NCI-H748 (cell line): Measurements from ENCODE around the gene ZSCAN2.
A peak's percentile ranks its signal among the peaks of the same experiment; 100 is the strongest.

Experiments
- DNase-seq: peaks from one replicate; lab custom pipeline; 2025; ENCODE audit not compliant: unreplicated experiment; lab: John Stamatoyannopoulos, UW

The ZSCAN2 gene

GRCh38 chr15:84598250-84598649 is 2.6 kb upstream of the ZSCAN2 start:
- DNase-seq: no peak

GRCh38 chr15:84598993-84599392 is 1.8 kb upstream of the ZSCAN2 start:
- DNase-seq: peak; percentile 35

GRCh38 chr15:84599906-84600305 is 903 bp upstream of the ZSCAN2 start:
- DNase-seq: peak; percentile 12

- DNase-seq: peak; percentile 76
These were observed 500 bp upstream of the ZSCAN2 start for GRCh38 chr15:84600331-84600686.

GRCh38 chr15:84601555-84601838 is 688 bp downstream of the ZSCAN2 start:
- DNase-seq: no peak

GRCh38 chr15:84603630-84604379 is 3.0 kb downstream of the ZSCAN2 start:
- DNase-seq: no peak

GRCh38 chr15:84604826-84605553 is 4.2 kb downstream of the ZSCAN2 start:
- DNase-seq: no peak

GRCh38 chr15:84605554-84605882 is 4.7 kb downstream of the ZSCAN2 start:
- DNase-seq: no peak

GRCh38 chr15:84606653-84607120 is 5.9 kb downstream of the ZSCAN2 start:
- DNase-seq: no peak

GRCh38 chr15:84608707-84609284 is 8.0 kb downstream of the ZSCAN2 start:
- no peak for DNase-seq

- DNase-seq: no peak
These were observed 9.2 kb downstream of the ZSCAN2 start for GRCh38 chr15:84609818-84610525.

- no peak for DNase-seq
These were observed 10.8 kb downstream of the ZSCAN2 start for GRCh38 chr15:84611631-84612030.

- no peak for DNase-seq
These were observed 15.4 kb downstream of the ZSCAN2 start for GRCh38 chr15:84616235-84616634.

GRCh38 chr15:84620626-84621025 is 19.8 kb downstream of the ZSCAN2 start:
- no peak for DNase-seq

- DNase-seq: no peak
These were observed 20.7 kb downstream of the ZSCAN2 start for GRCh38 chr15:84621358-84621979.

GRCh38 chr15:84624359-84624758 is 23.6 kb downstream of the ZSCAN2 start:
- no peak for DNase-seq

- DNase-seq: no peak
These were observed 24.3 kb downstream of the ZSCAN2 start for GRCh38 chr15:84625123-84625522.

- DNase-seq: no peak
These were observed 28.2 kb downstream of the ZSCAN2 start for GRCh38 chr15:84629033-84629432.

- DNase-seq: peak; percentile 20
These were observed 31.0 kb downstream of the ZSCAN2 start for GRCh38 chr15:84631706-84632272.

GRCh38 chr15:84633311-84634227 is 32.8 kb downstream of the ZSCAN2 start:
- DNase-seq: peak; percentile 66
